Activated CD8-positive, alpha-beta memory T cell treated with anti-CD3 and anti-CD28 coated beads, Interleukin-2, amount 50 U/mL, for 1 hour (primary cell): Measurements from ENCODE around the gene TMEM229B.

Experiments used
- DNase-seq: peaks from one replicate; pipeline ENCODE4 v3.0.0-alpha.2; 2020; ENCODE audit errors: extremely low read depth

TMEM229B gene

GRCh38 chr14:67424539-67424938, 64.0 kb downstream of the TMEM229B start:
- DNase-seq, result no peak

DNA sequence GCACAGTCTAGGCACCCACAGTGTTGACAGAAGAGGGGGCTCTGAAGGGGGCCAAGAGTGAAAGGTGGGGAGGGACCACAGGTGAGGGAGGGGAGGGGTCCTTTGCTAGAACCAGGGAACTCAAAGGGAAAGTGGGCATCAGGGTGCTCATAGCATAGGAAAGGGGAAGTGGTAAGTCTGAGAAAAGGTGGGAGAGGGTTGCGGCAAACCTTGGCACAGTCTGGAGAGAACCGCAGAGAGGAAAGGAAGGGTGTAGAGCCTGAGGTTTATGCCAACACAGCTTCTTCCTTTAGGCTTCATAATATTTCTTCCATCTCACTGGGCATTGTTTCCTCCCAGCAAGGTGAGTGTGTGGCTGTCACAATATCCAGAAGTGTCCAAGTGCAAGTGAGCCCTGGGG, 65.1 kb downstream of the TMEM229B start:
- DNase-seq, result no peak

GRCh38 chr14:67421356-67422224, 66.9 kb downstream of the TMEM229B start:
- DNase-seq, result no peak
